K562 (cell line): ENCODE measurements around the gene PITHD1. TPM values are rescaled to one million over a fixed set of nuclear protein-coding genes. Genes with fewer than 3 reads are reported as not detected.
A peak's percentile ranks its signal among the peaks of the same experiment; 100 is the strongest.

Source experiments
- CHD2 ChIP-seq: IDR thresholded peaks from 2 replicates; pipeline ENCODE4 v1.6.1; 2011; ENCODE audit warnings: low read depth, low read length
- CREB3 ChIP-seq: fragments of 450-650 bp; conservative IDR thresholded peaks from 2 replicates; pipeline ENCODE4 v1.6.1; 2016; ENCODE audit warnings: missing genetic modification characterization, low read depth, mild to moderate bottlenecking, missing compliant biosample characterization, moderate library complexity
- FOXP4 ChIP-seq: sonication (generic); formaldehyde crosslinking; IDR thresholded peaks from 2 replicates; pipeline ENCODE4 v1.8.0; 2022; ENCODE audit warnings: mild to moderate bottlenecking, missing genetic modification reagents, borderline replicate concordance
- HCFC1 ChIP-seq: IDR thresholded peaks from 2 replicates; pipeline ENCODE4 v1.6.1; 2012; ENCODE audit warnings: low read depth, low read length, improper control_type of control experiment
- HNRNPK ChIP-seq: fragments of 200-400 bp; formaldehyde crosslinking; IDR thresholded peaks from one replicate; pipeline ENCODE4 v1.6.1; 2018; ENCODE audit warnings: mild to moderate bottlenecking, low read depth, low read length; ENCODE audit not compliant: poor library complexity, severe bottlenecking
- ID3 ChIP-seq, 2 experiments: fragments of 250-450 bp in 1 of 2; fragments of 450-650 bp in 1 of 2; sonication (Bioruptor Pico) in 1 of 2; IDR thresholded peaks; 2 replicates each; pipeline versions ENCODE4 v1.6.1 to v1.8.0; 2016 to 2021; ENCODE audit warnings: mild to moderate bottlenecking in 2 of 2, moderate library complexity in 2 of 2, missing compliant biosample characterization in 1 of 2, missing genetic modification characterization in 1 of 2
- MEF2A ChIP-seq: IDR thresholded peaks from 2 replicates; pipeline ENCODE4 v1.6.1; 2011; ENCODE audit warnings: low read depth, mild to moderate bottlenecking, low read length, moderate library complexity; ENCODE audit not compliant: control insufficient read depth
- MNT ChIP-seq, 2 experiments: fragments of 450-650 bp; conservative IDR thresholded peaks; 2 replicates each; pipeline ENCODE4 v1.6.1; 2017; ENCODE audit warnings: mild to moderate bottlenecking in 2 of 2, moderate library complexity in 2 of 2
- MYC ChIP-seq, 2 experiments: fragments of 250-450 bp in 1 of 2; sonication (Bioruptor Pico) in 1 of 2; IDR thresholded peaks; 2 replicates each; pipeline versions ENCODE4 v1.5.1 to v1.6.1; 2012 to 2021; ENCODE audit warnings: low read depth in 2 of 2, borderline replicate concordance in 1 of 2, improper control_type of control experiment in 1 of 2, low read length in 1 of 2, mild to moderate bottlenecking in 1 of 2, moderate library complexity in 1 of 2
- NR1H2 ChIP-seq: sonication (generic); formaldehyde crosslinking; IDR thresholded peaks from 2 replicates; pipeline ENCODE4 v1.4.0; 2020; ENCODE audit warnings: mild to moderate bottlenecking, missing genetic modification reagents
- NR2C2 ChIP-seq, 2 experiments: fragments of 200-800 bp in 1 of 2; sonication (Bioruptor generic) in 1 of 2; sonication (generic) in 1 of 2; formaldehyde crosslinking in 1 of 2; IDR thresholded peaks; 2 replicates each; pipeline versions ENCODE4 v1.6.1 to v1.8.0; 2016 to 2022; ENCODE audit warnings: mild to moderate bottlenecking in 1 of 2, missing compliant biosample characterization in 1 of 2, missing genetic modification characterization in 1 of 2, missing genetic modification reagents in 1 of 2
- PML ChIP-seq: IDR thresholded peaks from 2 replicates; pipeline ENCODE4 v1.6.1; 2012; ENCODE audit warnings: low read length, inconsistent platforms
- RBBP5 ChIP-seq: fragments of 200-600 bp; sonication (generic); IDR thresholded peaks from 2 replicates; pipeline ENCODE4 v1.6.1; 2012; ENCODE audit warnings: borderline replicate concordance, mild to moderate bottlenecking, low read length, control low read depth, inconsistent platforms; ENCODE audit not compliant: insufficient read depth, poor library complexity, severe bottlenecking
- RNF219 ChIP-seq: fragments of 250-450 bp; sonication (Bioruptor Pico); IDR thresholded peaks from 2 replicates; pipeline ENCODE4 v1.5.0; 2022; ENCODE audit warnings: mild to moderate bottlenecking
- SIN3B ChIP-seq: fragments of 450-650 bp; IDR thresholded peaks from 2 replicates; pipeline ENCODE4 v1.6.1; 2017; ENCODE audit warnings: low read depth, mild to moderate bottlenecking, moderate library complexity
- ZFP30 ChIP-seq: fragments of 250-450 bp; sonication (Bioruptor Pico); IDR thresholded peaks from 2 replicates; pipeline ENCODE4 v1.8.0; 2022; ENCODE audit warnings: moderate library complexity, mild to moderate bottlenecking, inconsistent platforms, borderline replicate concordance
- polyA plus RNA-seq, 8 experiments: library from polyadenylated mRNA; depleted of rRNA in 4 of 8; stranded (reverse) in 5 of 8; unstranded in 3 of 8; fragments of >200 nt; fragmentation: Nextera tagmentation in 2 of 8; fragmentation: Illumina TruSeq in 1 of 8; extraction: Ambion mirVana in 2 of 8; extraction: Trizol in 1 of 8; gene quantifications; 2 replicates each; pipeline versions ENCODE4 v1.2.1 to v1.2.3, GENCODE V29; 2011 to 2014; ENCODE audit warnings: inconsistent platforms in 1 of 8, missing spikeins in 1 of 8
- total RNA-seq, 7 experiments: library from RNA; depleted of rRNA in 6 of 7; stranded (reverse); fragments of >200 nt in 6 of 7; fragmentation: Illumina TruSeq in 2 of 7; extraction: Trizol in 2 of 7; gene quantifications; 2 replicates each; pipeline versions ENCODE4 v1.2.1 to v1.2.3, GENCODE V29; 2011 to 2021; ENCODE audit warnings: low replicate concordance in 1 of 7

Gene PITHD1
- total and polyA plus RNA-seq, 9 of the 15 experiments (the other 6 are each of a cell fraction or from before 2014, with no cell fraction given) = 46.5 to 175 (median 149) TPM

- TF ChIP-seq MNT (conservative IDR thresholded peaks at IDR 0.05) (peak; percentile 68 to 90), SIN3B (peak; percentile 85), PML (peak; percentile 29; the same call in 1 of the 2 replicates), FOXP4 (peak; percentile 38; the same call in 1 of the 2 replicates), NR1H2 (CRISPR knock-in tag) (0 out of 2 replicates have a peak, but pooled peaks have one; percentile 81), ZFP30 (CRISPR knock-in tag) (no peak), MEF2A (no peak), CREB3 (tag) (no peak), ID3 (CRISPR knock-in tag; IDR thresholded peaks at IDR 0.05) (no peak), ID3 (tag; IDR thresholded peaks at IDR 0.05) (0 out of 2 replicates have a peak, but pooled peaks have one; percentile 16), CHD2 (no peak), NR2C2 (CRISPR knock-in tag; IDR thresholded peaks at IDR 0.05) (peak; percentile 59; the same call in 1 of the 2 replicates), NR2C2 (tag; IDR thresholded peaks at IDR 0.05) (no peak; the same call in 1 of the 2 replicates), HCFC1 (peak; percentile 72), RBBP5 (peak; percentile 90), MYC (IDR thresholded peaks at IDR 0.05; ENCODE audit: low read depth, low read length) (peak; percentile 84), MYC (CRISPR knock-in tag; IDR thresholded peaks at IDR 0.05; ENCODE audit: borderline replicate concordance, low read depth) (no peak), HNRNPK (peak; percentile 46), RNF219 (CRISPR knock-in tag) (no peak)
These were observed 34.7 kb upstream of the PITHD1 start, which contains the start of gene ELOA (continued) for GRCh38 chr1:23743287-23744152.
